ENCODE results near the gene MBD3.

The MBD3 gene

GRCh38 chr19:1558552-1558951 is 34.1 kb downstream of the MBD3 start:
- H3K36me3 ChIP-seq (replicated peaks; ENCODE audit: insufficient read depth, low read length) = no peaks in the 10 kb centered on the region
- no peak overlapping the region for H3K4me3 ChIP-seq (ENCODE audit: low read length)
- TF ChIP-seq EZH2 (optimal IDR thresholded peaks at IDR 0.05; ENCODE audit: low read depth, low read length) = no peak
- no peak for TF ChIP-seq CTCF (IDR thresholded peaks at IDR 0.05; ENCODE audit: low read length)
- TF ChIP-seq EZH2phosphoT487 (IDR thresholded peaks at IDR 0.05; ENCODE audit: low read length) = no peak
- H3K27ac ChIP-seq (ENCODE audit: low read length) = no peak overlapping the region
- no peak overlapping the region for H2AFZ ChIP-seq (ENCODE audit: low read length)
- H4K20me1 ChIP-seq (ENCODE audit: insufficient read depth, low read length) = no peaks in the 10 kb centered on the region
- no peak overlapping the region for H3K9ac ChIP-seq (ENCODE audit: low read length)
- peaks cover 9% of the 10 kb centered on the region; the same call in 1 of the 2 replicates for H3K79me2 ChIP-seq (ENCODE audit: low read length)
- no peaks in the 10 kb centered on the region for H3K4me1 ChIP-seq (ENCODE audit: low read length)
- no peak overlapping the region for H3K4me2 ChIP-seq (ENCODE audit: low read depth, low read length)
- no peaks in the 10 kb centered on the region for H3K9me2 ChIP-seq (replicated peaks; ENCODE audit: insufficient read depth, low read length)
- H3K9me3 ChIP-seq (replicated peaks; ENCODE audit: insufficient read depth, low read length) = no peaks in the 10 kb centered on the region
- no peaks in the 10 kb centered on the region for H3K27me3 ChIP-seq (replicated peaks; ENCODE audit: insufficient read depth, low read length)
- DNase-seq = no peak
- H3F3A ChIP-seq (ENCODE audit: insufficient read depth, low read length) = no peaks in the 10 kb centered on the region

- Histone ChIP-seq H3F3A (ENCODE audit: insufficient read depth, low read length) (no peaks in the 10 kb centered on the region), H3K36me3 (replicated peaks; ENCODE audit: insufficient read depth, low read length) (no peaks in the 10 kb centered on the region), H3K9me3 (replicated peaks; ENCODE audit: insufficient read depth, low read length) (no peaks in the 10 kb centered on the region), H3K4me3 (ENCODE audit: low read length) (no peak overlapping the region), H4K20me1 (ENCODE audit: insufficient read depth, low read length) (no peaks in the 10 kb centered on the region), H3K9me2 (replicated peaks; ENCODE audit: insufficient read depth, low read length) (no peaks in the 10 kb centered on the region), H3K79me2 (ENCODE audit: low read length) (peaks cover 5% of the 10 kb centered on the region; the same call in 1 of the 2 replicates), H3K4me2 (ENCODE audit: low read depth, low read length) (no peak overlapping the region), H3K9ac (ENCODE audit: low read length) (no peak overlapping the region), H3K4me1 (ENCODE audit: low read length) (no peaks in the 10 kb centered on the region), H3K27me3 (replicated peaks; ENCODE audit: insufficient read depth, low read length) (peaks cover 10% of the 10 kb centered on the region; the same call in 1 of the 2 replicates), H2AFZ (ENCODE audit: low read length) (no peak overlapping the region), H3K27ac (ENCODE audit: low read length) (no peak overlapping the region)
- DNase-seq = no peak
- TF ChIP-seq EZH2phosphoT487 (IDR thresholded peaks at IDR 0.05; ENCODE audit: low read length) (no peak), CTCF (IDR thresholded peaks at IDR 0.05; ENCODE audit: low read length) (no peak), EZH2 (optimal IDR thresholded peaks at IDR 0.05; ENCODE audit: low read depth, low read length) (no peak)
Observed at GRCh38 chr19:1556390-1557070, 36.1 kb downstream of the MBD3 start.

- no peaks in the 10 kb centered on the region for H3K4me1 ChIP-seq (ENCODE audit: low read length)
- H3K79me2 ChIP-seq (ENCODE audit: low read length) = no peaks in the 10 kb centered on the region; the same call in 1 of the 2 replicates
- H4K20me1 ChIP-seq (ENCODE audit: insufficient read depth, low read length) = no peaks in the 10 kb centered on the region
Observed at GRCh38 chr19:1555487-1556389, 36.9 kb downstream of the MBD3 start.

More at GRCh38 chr19:1555487-1556389, 36.9 kb downstream of the MBD3 start:
- DNase-seq = no peak
- Histone ChIP-seq H3K9me3 (replicated peaks; ENCODE audit: insufficient read depth, low read length) (no peaks in the 10 kb centered on the region), H3K27ac (ENCODE audit: low read length) (no peak overlapping the region), H3K4me2 (ENCODE audit: low read depth, low read length) (no peak overlapping the region), H3K36me3 (replicated peaks; ENCODE audit: insufficient read depth, low read length) (no peaks in the 10 kb centered on the region), H3K27me3 (replicated peaks; ENCODE audit: insufficient read depth, low read length) (peaks cover 16% of the 10 kb centered on the region; the same call in 1 of the 2 replicates), H3K9me2 (replicated peaks; ENCODE audit: insufficient read depth, low read length) (no peaks in the 10 kb centered on the region), H2AFZ (ENCODE audit: low read length) (no peak overlapping the region), H3K9ac (ENCODE audit: low read length) (no peak overlapping the region), H3K4me3 (ENCODE audit: low read length) (no peak overlapping the region), H3F3A (ENCODE audit: insufficient read depth, low read length) (no peaks in the 10 kb centered on the region)
- TF ChIP-seq CTCF (IDR thresholded peaks at IDR 0.05; ENCODE audit: low read length) (no peak), EZH2 (optimal IDR thresholded peaks at IDR 0.05; ENCODE audit: low read depth, low read length) (no peak), EZH2phosphoT487 (IDR thresholded peaks at IDR 0.05; ENCODE audit: low read length) (no peak)
